ENCODE results near the gene TM2D3.

The TM2D3 gene, protein sequence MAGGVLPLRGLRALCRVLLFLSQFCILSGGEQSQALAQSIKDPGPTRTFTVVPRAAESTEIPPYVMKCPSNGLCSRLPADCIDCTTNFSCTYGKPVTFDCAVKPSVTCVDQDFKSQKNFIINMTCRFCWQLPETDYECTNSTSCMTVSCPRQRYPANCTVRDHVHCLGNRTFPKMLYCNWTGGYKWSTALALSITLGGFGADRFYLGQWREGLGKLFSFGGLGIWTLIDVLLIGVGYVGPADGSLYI

DNA sequence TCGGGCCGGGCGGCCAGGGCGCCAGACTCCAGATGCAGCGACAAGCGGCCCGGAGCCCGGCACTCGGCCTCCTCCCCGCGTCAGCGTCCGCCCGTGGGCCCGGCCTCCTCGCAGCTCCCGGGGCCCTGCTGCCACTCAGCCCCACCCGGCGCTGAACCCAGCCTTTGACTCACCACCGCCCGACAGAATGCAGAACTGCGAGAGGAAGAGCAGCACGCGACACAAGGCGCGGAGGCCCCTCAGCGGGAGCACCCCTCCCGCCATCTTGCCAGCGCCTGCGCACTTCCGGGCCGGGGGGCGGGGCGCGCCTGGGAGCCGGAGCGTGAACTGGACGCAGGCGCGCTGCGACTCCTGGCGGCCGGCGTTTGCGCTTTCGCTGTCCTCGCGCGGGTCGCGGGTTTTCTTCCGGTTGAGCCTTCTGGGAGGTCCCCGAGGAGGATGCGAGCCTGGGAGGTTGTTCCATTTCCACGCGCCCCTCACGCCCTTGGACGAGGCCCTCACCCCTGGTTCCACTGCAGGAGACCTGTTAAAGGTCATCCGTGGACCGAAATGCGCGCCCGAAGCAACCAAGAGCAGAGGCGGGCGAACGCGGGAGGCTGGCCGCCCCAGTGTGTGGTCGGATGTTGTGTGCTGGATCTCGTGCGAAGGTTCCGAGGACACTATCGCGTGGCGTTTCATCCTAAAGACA is at the start of gene TM2D3:
Gene TM2D3, minus strand, starts transcription at position 284 of the 688 bp plus-strand sequence. Its CDS starts 20 bp downstream, at position 264.
- peak; percentile 81 for DNase-seq

DNA sequence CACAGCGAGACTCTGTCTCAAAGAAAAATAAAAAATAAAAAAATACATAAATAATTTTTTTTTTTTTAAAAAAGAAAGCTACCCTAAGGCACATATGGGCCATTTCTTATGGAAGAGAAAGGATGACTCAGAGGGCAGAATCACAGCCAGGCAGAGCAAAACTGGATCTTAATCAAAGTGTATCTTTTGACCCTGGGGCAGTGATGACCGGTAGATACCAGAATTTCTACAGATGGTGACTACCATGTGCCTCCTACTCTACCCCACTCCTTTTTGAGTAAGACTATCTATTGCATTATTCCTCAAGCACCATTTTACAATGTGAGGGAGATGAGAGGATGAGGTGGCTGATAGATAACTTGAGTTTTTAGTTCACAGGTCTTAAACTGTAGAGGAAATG is 46.1 kb upstream of the TM2D3 start:
- no peak for DNase-seq

DNA sequence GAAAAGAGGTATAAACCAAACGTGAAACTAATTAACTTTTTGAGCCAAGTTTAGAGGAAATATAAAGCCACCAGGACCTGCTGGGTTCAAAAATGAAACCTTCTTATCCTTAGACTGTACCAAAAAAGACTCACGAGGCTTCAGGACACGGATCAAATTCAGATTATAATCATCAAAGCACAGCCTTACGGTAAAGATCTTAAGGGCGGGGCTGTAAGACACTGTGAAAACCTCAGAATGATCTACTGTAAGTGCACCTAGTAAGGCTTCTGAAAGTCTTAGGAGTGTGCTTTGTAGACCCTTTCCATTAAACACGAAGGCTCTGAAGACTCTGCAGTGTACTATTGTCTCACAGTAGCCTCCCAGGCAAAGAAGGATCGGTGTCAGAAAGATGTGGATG is 45.3 kb upstream of the TM2D3 start:
- no peak for DNase-seq

DNA sequence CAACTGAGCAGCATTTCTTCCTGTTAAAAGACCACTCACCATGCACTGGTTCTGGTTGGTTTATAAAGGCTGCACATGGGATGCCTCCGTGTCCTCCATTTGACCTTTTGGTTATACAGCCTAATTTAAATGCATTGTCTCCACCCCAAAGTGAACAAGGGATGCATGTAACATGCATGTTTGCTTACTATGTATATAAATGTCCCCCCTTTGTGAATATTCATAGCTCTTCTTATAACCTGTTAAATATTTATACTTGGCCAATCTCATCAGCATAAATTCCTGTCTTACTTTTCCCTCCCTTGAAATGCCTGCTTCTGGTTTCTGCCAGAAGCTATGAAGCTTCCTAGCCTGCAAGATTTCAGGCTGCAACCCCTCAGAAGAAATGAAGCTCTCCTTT is 44.6 kb upstream of the TM2D3 start:
- no peak for DNase-seq

DNA sequence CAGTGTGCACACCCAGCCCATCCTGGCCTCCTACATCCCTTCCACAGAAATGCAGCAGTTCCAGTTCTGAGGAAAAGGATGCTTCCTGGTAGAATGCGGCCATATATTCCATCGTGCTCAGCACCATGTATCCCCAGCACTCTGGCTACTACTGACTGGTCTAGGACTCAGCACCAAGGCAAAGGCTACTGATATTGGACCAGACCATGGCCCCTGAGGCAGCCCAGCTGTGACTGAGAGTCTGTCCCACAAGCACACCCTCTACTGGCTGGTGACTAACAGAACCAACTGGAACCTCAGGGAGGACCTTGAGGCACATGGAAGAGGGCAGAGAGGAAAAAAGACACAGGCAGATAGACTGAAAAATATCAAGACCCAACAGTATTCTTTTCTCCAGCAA is 42.1 kb upstream of the TM2D3 start:
- DNase-seq: no peak

DNA sequence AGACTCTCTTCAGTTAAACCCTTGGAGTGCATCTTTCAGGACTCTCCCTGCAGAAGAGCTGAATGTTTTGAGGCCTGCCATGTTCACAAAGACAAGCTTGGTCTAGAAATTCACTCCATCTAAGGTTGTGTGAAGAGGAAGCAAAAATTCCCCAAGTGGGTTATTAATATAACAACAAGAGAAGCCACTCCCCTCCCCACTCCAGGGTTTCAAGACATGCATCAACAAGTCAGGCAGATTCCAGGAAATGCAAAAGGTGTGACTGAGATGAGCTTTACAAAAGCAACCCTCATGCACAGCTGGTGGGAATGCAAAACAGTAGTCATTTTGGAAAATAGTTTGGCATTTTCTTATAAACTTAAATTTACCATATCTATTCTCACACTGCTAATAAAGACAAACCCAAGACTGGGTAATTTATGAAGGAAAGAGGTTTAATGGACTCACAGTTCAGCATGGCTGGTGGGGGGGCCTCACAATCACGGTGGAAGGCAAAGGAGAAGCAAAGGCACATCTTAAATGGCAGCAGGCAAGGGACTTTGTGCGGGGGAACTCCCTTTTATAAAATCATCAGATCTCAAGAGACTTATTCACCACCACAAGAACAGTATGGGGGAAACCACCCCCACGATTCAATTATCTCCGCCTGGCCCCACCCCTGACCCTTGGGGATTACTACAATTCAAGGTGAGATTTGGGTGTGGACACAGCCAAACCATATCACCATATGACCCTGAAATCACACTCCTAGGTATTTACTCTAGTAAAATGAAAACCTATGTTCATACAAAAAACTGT is 40.8 kb upstream of the TM2D3 start:
- DNase-seq: no peak

DNA sequence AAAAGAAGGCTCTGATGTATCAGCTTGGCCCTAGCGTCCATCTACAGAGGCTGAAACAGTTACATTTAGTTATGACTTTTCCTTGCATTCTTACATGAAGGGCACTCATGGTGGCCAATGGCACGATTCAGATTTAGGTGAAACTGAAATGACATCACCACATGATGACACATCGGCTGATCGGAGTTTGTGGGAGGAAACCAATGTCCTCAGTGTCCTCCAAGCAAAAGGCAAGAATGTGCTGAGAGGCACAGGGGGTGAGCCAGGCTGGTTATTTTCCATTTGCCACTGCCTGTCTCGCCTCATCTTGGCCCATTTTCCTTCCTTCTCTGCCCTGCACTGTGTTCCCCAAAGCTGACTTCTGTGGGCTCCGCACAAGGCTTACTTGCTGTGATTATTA is 37.7 kb upstream of the TM2D3 start:
- no peak for DNase-seq

DNA sequence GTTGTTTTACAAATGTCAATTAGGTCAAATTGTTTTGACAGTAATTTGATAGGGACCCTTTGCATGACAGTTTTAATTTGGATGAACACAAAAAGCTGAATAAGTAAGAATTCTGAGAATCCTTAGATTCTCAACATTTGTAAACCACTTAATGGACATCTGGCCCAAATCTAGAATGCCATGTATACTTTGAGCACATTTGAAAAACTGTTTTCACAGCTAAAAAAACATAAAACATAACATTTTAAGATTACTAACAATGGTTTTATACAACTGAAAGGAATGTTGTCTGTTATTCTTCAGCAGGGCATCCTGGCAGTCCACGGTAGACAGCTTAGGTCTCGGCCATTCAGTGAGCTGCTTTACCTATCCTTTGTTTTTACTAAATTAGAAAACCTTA is 34.5 kb upstream of the TM2D3 start:
- no peak for DNase-seq

DNA sequence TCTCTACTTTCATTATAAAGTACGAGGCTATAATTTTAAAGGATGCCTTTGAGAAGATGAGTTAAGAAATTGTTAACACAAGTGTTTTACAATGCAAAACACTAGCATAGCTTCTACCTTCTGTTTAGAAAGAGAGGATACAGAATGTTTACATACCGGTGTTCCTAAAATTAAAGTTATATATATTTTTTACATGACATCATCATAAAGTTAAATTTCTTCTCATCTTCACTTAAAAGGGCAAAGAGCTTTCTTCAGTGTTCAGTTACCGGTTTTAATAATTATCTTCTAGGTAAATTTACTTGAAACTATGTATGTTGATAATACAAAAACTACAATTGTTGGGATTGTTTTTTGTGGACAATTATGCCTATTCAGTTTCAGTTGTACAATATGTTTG is 32.7 kb upstream of the TM2D3 start:
- no peak for DNase-seq

DNA sequence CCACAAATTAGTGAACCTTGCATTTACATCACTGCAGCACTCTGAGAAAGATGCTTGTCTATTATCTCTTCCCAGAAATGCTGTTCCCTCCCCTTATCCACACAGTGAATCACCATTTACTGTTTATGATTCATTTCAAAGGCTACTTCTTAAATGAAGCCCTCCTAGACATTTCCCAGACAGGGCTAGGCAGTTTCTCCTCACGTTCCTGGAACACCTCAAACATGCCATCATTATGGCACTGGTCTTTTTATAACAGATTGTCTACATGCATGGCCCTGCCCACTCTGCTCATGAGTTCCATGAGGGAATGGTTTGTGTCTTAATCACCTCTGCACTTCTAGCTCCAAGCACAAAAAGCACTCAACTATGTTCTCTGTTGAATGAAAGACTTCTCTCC is 32.2 kb upstream of the TM2D3 start:
- no peak for DNase-seq

DNA sequence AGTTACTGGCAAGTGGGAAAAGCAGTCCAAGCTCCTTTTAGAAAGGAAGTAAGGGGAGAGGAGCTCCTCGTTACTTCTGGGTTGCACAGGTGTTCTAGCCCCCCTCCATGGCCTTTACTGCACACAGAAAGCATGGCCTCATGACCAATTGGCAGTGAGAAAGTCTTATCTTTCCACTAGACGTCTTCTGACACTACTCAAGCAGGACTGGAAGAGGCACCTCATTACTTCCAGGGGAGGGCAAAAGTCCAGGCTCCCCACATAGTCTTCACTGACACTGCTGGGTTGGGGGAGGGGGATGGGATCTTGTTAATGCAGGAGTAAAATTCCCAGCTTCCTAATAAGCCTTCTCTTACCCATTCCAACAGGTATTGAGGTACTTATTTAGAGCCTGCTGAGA is 27.6 kb upstream of the TM2D3 start:
- no peak for DNase-seq

DNA sequence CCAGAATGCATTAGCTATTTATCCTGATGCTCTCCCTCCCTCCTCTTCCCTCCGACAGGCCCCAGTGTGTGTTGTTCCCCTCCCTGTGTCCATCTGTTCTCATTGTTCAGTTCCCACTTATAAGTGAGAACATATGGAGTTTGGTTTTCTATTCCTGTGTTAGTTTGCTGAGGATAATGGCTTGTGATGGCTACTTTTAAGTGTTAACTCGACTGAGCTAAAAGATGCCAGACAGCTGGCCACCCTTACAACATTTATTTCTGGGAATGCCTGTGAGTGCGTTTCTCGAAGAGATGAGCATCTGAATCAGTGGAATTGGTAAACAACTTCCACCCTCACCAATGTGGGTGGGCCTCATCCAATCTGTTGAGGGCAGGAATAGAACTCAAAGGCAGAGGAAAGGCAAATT is 24.7 kb upstream of the TM2D3 start:
- no peak for DNase-seq

DNA sequence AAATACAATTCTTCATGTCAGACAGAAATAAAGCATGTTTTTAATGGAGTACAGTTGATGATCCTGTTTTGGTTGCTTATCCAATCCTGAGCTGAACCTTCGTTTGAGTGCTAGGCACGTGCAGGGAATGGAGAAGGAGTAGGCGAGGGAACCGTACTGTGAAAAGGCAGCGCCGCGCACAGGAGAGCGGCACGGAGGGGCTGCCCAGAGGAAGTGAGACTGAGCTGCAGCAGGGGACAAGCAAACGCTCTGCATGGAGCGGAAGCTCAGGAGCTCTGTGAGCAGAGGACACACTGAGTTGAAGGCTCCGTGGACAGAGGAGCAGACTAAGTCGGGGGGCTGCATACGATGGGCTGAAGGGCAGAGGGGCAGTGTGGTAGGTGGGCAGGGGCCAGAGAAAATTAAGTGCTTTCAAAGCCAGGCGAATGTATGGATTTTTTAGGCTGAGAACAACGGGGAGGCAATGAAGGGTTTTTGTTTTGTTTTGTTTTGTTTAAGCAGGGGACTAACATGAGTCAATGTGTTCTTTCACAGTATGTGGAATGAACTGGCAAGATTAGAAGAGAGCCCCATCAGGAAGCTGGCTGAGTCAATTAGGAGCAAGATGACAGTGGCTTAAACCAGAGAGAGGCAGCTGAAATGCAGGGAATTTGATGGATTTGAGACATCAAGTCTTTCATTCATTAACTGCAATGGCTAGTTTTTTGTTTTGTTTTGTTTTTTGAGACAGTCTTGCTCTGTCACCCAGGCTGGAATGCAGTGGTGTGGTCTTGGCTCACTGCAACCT is 23.8 kb upstream of the TM2D3 start:
- no peak for DNase-seq

DNA sequence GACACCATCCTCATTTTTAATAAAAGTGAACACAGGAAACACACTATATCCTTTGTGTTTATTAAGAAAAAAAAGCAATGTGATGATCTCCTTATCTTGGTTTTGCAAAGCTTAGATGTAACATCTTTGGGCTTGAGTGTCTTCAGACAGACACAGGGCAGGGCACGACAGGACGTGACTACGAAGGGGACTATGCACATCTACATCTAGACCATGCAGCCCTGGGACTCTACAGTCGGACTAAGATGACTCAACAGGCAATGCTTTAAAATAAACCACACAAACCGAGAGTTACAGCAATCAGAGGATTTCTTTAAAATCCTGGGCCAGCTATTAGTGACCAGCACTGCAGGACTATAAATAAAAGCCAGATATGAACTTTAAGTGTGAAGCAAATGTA is 22.8 kb upstream of the TM2D3 start:
- DNase-seq: no peak

DNA sequence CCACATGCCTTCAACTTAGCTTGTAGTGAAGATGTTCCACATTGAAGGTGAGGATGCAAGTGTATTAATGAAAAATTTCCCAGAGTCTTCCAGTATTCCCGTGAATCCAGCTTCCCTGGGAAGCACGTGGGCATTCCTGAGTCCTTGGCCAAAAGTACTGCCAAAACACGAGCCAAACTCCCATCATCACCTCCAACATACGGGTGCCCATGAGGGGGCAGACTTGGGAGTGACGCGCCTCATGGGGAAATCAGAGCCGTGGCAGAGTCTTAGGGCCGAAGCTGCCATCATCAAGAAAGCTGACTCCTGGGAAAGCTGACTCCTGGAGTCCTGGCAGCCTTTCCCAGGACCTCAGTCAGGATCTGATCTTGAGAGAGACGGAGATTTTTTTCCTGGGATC is 20.1 kb upstream of the TM2D3 start:
- no peak for DNase-seq

DNA sequence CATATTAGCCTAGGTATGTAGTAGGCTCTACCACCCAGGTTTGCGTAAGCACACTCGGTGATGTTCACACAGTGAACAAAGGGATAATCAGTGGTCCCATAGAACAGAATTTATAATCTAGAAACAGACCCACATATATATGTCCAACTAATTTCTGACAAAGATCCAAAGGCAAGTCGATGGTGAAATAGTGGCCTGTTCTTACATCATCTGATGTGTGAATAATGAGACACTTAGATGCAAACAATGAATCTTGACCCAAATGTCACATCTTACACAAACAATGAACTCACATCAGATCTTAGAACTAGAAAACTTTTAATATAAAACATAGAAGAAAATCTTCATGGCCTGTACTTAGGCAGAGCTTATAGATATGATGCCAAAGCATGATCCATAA is 17.6 kb upstream of the TM2D3 start:
- DNase-seq: no peak

DNA sequence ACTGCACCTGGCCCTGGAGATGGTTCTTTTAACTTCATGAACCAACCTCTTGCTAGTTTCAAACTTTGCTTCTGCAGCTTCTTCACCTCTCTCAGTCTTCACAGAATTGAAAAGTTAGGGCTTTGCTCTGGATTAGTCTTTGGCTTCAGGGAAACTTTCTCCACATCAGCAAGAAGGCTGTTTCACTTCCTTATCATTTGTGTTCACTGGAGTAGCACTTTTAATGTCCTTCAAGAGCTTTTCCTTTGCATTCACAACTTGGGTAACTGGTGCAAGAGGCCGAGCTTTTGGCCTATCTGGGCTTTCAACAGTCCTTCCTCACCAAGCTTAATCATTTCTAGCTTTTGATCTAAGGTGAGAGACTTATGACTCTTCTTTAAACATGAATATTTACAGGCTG is 15.7 kb upstream of the TM2D3 start:
- DNase-seq: no peak

DNA sequence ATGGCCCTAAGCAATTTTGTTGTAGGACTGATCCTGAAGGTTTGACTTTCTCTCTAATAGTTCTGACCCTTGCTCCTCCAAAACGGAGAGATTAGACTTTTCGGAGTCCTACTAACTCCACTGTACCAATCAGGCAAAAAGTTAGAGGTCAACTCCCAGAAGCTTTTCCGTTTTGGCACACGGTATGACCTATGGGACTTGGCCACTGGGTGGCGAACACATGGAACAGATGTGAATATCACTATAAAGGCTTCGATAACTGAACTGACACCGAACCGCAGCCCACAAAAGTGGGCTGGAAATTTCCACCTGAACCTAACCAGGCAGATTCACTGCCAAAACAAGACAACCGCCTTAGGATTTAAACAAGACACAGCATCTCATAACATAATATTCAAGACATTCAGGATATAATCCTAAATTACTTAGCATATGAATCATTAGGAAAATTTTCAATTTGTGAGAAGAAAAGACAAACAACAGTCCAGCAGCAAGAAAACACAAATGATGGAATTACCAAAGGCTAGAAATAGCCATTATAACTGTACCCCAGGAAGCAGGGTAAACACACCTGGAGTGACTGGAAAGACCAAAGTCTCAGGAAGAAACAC is 12.2 kb upstream of the TM2D3 start:
- no peak for DNase-seq

DNA sequence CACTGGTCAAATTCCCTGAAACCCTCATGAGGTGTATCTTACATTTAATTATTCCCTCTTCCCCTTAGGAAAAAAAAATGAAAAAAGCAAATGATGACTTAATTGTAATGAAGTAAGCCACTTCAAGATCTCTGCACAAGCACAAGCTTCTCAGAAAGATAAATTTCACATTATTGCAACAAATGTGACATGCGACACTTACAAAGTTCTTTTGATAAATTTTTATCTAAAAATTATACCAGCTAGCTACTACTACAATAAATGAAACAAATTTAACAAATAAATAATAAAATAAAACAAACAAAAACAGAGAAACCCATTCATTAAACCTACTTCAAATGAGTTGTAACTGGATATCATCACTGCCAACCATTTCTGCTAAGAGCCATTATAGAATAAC is 10.0 kb upstream of the TM2D3 start:
- no peak for DNase-seq

DNA sequence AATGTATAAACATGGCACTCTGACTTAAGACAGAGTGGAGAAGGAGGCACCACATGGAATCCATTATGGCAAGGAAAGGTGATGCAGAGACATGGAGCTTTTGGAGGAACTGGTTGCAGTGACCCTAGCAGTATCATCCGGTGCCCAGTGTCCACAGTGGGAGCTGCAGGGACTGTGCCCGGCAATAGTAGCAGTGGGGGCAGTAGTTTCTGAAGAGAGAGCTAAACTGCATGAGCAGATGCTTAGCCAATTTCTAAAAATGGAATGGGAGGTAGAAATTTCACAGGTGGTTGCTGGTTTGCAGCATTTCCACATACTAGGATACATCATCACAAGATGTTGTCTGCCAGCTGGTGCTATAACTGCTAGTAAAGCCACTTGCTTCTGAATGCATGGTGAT is 7.8 kb upstream of the TM2D3 start:
- DNase-seq: no peak

DNA sequence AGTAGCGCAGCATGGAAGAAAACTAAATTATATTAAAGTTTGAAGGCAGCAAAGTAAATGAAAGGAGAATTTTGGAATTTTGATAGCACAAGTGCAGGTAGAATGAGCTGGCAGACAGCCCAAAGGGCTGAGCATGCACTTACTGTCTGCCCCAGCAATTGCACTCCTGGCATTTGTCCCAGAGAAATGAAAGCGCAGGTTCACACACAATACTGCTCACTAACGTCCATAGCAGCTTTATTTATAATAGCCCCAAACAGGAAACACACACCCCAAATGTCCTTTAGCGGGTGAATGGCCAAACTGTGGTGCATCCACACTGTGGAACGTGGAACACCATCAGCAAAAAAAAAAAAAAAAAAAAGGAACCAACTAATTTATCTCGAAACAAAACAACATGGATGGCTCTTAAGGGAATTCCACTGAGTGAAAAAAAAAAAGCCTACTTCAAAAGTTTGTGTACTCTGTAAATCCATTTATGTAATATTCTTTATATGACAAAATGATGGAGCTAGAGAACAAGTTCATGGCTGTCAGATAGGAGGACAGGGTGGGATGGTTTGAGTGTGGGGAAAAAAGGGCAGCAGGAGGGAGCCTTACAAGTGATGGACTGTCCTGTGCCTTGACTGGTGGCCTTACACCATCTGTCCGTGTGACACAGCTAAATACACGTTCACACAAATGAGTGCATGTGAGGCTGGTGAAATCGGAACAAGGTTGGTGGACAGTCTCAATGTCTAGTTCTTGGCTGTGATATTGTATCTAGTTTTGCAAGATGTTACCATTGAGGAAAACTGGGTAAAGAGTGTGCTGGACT is 6.0 kb upstream of the TM2D3 start:
- peak; percentile 81 for DNase-seq

DNA sequence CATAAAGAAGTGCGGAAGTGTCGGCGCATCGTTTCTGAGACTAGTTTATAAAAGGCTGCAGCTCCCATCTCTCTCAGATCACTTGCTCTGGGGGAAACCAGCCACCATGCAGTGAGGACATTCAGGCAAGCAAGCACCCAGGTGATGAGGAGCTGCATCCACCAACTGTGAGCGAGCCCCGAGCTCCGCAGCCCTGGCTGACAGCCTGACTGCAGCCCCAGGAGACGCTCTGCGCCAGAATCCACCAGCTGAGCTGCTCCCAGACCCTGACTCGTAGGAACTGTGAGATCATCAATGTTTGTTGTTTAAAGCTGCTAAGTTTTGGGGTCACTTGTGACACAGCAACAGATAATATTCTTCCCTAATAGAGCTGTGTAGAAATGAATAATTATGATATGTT is 5.0 kb upstream of the TM2D3 start:
- DNase-seq: no peak
